NB4 (cell line): Measurements from ENCODE around the gene DPP9.

ENCODE experiments used
- CTCF ChIP-seq: IDR thresholded peaks from one replicate; pipeline ENCODE4 v1.5.1; 2012; ENCODE audit warnings: low read depth, low read length
- MYC ChIP-seq: IDR thresholded peaks from 2 replicates; pipeline ENCODE4 v1.6.1; 2011; ENCODE audit warnings: low read depth, low read length
- POLR2A ChIP-seq: IDR thresholded peaks from 2 replicates; pipeline ENCODE4 v1.6.1; 2011; ENCODE audit warnings: mild to moderate bottlenecking; ENCODE audit not compliant: insufficient read length; ENCODE audit errors: extremely low read depth

- TF ChIP-seq POLR2A (no peak), CTCF (no peak), MYC (no peak)
These were observed 39.4 kb upstream of the DPP9 start for GRCh38 chr19:4763021-4763420.
